Measurements from ENCODE around the gene TAGLN3.

Gene TAGLN3

DNA sequence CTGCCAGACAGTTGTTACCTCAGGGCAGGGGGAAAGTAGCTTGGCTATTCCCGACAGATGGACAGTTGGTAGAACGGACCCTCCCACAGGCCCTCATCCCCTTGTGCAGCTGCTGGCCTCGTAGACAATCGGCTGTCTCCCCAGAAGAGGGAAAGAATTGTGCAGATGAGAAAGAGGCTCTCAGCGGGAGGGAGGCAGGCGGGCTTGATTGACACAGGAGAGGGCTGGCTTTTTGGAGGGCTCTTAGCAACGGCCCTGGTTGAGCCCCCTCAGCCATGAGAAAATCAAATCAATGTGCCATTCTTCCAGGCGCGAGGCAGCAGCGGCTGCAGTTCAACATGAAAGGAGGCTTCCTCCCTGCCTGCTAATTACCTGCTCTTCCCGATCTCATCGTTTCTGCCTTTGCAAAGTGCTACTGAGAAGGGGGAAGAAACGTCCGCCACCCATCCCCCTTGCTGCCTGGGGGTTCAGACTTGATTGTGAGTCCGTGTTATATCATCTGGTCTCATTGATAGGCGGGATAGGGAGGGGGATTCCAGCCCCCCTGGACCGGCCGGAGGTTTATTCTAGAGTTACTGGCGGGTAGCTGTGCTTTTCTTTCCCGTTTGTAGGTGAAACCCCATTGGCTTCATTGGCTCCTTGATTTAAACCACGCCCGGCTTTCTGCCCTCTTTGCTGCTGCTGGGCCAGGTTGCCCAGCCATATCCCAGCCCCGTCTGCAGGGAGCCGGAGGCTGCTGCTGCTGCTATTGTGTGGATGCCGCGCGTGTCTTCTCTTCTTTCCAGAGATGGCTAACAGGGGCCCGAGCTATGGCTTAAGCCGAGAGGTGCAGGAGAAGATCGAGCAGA, at the start of gene TAGLN3:
Gene TAGLN3 (plus strand): TSS at position 287 of the 848 bp plus-strand sequence. CDS start 501 bp downstream, at position 788.
- DNase-seq: no peak

DNA sequence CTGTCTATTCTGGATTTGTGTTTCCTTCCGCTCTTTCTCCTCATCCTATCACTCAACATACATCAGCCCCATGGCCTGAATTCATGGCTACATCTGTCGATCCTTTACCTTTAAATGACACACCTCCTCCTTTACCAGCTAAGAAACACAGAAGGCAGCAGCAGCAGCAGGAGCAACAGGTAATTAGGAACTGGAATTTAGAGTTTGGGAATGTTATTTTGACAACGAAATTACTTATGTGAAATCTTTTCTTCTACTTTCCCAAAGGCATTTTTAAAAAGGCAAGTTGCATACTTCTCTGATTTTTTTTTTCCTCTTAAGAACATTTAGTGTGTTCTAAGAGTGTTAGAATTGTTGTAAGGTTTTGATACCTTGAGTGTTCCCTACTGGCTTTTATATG, 49.0 kb upstream of the TAGLN3 start:
- no peak for DNase-seq

DNA sequence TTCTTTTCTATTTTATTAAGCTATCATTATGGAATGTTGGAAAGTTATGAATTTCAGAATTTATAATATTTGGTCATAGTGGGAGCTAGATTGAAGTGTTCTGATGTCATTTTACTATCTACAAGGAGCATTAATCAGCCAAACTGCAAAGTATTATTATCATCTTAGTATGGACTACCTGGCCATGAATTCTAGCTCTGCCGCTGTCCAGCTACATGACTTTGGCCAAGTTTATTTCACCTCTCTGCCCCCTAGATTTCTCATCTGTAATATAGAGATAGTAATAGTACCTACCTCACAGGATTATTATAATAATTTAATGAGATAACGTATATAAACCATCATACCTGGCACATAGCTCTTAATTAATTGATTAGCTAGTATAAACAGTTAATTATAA, 47.7 kb upstream of the TAGLN3 start:
- DNase-seq: no peak

DNA sequence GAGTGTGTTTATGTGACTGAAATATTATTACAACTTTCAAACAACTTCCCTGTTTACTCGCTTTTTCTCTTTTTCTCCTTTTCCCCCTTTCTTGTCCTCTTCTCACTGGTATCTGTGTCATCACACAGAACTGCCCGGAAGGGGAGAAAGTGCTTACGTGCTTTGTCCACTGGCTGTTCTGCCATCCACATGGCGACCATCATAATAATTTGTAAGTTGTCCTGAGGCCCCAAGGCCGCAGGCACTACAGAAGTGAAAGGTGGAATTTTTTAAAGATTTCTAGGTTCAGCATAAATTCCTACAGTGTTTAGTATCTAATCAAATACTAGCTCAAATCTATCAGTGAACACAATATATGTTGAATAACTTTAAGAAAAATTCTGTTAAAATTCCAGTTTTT, 46.6 kb upstream of the TAGLN3 start:
- DNase-seq: no peak

DNA sequence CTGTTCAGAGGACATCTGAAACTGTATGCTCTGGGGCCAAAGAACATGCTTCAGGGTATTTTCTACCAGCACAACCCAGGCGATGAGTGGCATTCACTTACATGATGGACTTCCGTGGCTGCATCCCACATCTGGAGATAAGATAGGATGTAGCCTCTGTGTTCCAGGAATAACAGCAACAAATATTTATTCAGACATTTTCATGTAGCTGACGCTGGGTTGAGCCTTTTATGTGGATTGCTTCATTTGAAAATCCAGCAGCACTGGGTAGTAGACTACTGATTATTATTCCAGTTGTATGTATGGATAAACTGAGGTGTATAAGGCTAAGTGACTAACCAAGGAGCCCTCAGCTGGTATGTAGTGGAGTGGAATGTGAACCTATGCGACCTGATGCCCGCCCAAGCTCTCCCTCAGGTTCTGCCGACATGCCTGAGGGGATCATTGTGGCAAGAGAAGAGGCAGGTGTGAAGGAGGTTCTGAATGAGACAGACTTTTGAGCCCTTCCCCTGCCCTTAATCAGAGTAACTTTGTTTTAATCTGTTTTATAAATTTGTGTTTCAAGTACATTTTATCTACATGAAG, 45.8 kb upstream of the TAGLN3 start:
- DNase-seq: no peak

DNA sequence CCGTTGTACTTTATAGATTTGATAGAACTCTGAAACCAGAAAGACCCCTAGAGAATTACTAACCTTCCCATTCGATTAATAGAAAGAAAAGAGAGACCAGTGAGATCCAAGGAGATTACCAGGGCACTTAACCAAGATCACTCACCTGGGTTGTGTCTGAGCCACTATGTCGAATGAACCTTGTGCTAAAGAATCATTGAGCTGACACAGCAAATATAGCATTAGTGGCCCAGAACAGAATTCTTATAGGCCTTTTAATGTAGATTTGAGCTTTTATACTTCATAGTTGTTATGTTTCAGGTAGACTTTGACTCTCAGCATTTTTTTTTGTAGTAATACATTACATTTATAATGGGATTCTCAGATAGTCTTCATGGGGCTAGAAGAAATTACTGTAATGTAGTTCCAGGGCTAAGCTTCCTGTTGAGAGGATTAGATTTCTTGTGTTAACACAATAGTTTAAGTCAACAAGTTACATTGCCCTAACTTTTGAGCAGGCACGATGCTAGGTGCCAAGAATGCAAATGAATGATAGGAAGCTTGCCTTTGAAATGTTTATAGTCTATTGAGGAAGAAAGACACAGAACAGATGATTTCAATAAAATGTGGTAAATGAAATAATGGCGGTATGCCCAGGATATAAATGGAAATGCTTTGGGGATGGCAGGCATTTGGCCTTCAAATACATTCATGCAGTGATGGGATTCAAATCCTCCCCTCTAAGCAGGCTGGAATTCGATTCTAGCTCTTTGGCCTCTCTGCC, 44.3 kb upstream of the TAGLN3 start:
- no peak for DNase-seq

DNA sequence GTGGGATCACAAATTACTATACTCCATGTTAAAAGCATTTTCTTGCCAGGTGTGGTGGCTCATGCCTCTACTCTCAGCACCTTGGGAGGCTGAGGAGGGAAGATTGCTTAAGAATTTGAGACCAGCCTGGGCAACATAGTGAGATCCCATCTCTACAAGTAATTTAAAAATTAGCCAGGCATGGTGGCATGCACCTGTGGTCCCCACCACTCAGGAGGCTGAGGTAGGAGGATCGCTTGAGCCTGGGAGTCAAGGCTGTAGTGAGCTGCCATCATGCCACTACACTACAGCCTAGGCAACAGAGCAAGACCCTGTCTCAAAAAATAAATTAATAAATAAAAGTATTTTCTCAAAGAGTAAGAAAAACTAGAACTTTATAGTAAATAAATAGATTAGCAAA, 42.8 kb upstream of the TAGLN3 start:
- no peak for DNase-seq

DNA sequence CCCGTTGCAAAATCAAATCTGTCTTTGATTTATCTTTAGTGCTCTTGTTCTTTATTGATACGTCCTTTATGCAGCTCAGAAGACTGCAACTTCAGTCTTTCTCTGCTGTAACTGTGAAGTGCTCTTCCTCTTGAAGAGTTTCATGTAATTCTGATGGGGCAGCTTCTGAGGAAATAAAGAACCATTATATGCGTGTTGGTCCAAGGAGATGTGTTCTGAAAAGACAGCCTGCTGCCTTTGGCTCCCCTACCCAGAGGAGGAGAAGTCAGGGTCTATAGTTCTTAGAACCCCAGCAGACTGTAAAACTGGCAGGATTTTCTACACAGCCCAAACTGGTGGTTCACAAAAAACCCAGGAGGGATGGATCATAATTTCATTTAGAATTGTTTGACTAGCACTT, 42.3 kb upstream of the TAGLN3 start:
- no peak for DNase-seq

DNA sequence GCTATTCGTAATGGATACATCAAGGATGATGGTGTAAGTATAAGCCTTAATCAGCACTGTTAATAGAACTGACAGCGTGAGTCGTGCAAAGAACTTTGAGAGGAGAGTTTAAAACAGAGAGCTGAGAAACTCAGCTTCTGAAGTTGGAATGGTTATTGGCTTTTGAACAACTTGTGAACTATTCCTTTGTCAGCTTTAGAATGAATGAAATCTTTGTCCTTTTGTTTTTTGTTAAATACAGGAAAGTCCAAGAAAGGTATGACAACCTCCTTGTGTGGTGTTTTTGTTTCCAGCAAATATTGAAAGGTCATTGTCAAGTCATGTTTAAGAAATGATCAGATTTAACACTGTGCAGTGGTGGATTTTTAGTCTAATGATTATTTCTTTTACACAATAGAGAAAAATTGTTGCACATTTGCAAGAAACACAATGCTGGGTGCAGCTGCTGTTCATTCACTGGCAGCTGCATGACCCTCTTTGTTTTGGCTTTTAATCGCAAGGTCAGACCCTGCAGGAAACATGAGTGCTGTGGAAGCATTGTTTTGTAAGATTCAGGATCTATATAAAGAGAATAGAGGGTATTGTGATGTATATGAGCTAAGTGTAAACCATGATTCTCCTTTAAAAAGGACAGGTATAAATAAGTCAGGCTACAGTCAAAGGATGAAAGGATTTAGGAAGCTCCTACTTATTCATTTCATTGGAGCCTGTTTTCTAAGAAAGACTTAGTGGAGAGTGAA, 41.6 kb upstream of the TAGLN3 start:
- DNase-seq: no peak

DNA sequence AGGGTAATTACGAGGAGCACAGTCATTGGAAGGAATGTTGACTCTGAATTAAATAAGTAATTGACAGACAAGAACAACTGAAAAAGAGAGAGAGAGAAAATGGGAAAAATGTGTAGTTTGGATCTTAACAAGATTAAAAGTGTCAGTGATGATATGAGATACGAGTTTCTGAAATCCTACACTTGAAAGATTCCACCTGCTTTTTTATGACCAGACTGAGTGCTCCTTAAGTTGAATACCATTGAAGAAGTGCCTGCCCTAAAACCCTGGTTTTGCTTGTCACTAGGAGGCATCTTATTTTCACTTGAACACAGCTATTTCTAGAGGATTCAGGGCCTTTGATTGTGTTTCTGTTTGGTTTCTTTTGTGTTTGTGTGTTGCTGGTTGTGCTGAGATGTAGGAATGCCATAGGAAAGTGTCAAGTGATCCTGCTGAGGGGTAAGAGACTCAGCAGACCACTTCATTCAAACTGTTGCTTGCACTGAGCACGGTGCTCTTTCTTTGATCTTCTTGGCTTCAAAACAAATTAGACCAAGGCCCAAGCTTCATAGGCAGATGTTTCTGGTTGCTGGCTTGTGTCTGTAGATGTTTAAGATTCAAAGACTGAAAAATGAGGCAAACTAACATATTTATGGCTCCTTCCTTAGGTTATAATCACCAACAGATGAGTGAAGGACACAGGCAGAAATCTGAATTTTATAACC, 37.1 kb upstream of the TAGLN3 start:
- DNase-seq: no peak

DNA sequence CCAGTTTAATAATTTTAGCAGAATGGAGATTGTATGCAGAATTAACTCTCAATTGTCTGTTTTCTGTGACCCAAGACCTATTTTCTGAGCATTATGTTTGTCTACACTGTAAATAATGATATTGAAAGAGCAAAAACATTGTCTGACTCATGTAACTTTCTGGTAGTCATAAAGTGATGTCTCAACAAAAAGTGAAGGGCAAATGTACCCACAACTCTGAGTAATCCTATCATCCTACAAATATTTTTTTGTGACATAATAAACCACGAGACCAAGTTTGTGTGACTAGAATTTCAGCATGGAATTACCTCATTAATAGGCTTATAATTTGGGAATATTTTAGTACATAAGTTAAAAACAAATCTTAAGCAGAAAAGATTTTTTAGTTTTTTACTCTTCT, 35.3 kb upstream of the TAGLN3 start:
- DNase-seq: peak; percentile 93

DNA sequence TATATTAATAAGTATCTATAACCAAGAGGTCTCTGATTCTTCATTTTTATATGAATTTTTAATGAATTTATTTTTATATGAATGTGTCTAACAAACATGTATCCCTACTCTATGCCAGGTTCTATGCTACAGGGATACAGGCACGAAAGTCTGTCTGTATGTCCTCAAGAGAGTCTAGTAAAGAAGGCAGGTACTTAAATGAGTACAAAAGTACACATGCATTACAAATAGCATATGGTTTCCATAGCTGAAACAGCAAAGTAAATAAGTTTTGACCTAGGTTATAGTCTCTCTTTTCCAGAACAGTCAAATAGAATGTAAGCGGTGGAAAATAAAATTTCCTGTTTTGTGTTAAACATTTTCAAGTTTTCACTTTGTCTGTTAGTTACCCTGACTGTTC, 33.2 kb upstream of the TAGLN3 start:
- DNase-seq: no peak

DNA sequence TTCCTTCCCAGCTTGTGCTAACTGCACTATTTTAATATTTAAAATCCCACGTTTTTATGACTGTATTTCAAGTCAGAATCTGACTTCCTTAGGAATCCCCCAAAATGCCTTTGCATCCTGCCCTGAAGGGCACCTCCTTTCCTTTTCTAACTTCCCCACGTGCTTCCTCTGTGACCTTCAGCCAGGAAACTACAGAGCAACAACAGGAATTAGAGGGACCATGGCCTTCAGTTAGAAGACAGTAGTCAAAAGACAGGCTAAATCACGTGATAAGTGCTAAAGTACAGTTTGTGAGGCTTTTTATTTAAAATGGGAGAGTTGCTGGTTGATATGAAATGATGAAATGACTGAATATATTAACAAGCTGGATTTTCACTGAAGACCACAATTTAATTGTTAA, 31.7 kb upstream of the TAGLN3 start:
- no peak for DNase-seq

DNA sequence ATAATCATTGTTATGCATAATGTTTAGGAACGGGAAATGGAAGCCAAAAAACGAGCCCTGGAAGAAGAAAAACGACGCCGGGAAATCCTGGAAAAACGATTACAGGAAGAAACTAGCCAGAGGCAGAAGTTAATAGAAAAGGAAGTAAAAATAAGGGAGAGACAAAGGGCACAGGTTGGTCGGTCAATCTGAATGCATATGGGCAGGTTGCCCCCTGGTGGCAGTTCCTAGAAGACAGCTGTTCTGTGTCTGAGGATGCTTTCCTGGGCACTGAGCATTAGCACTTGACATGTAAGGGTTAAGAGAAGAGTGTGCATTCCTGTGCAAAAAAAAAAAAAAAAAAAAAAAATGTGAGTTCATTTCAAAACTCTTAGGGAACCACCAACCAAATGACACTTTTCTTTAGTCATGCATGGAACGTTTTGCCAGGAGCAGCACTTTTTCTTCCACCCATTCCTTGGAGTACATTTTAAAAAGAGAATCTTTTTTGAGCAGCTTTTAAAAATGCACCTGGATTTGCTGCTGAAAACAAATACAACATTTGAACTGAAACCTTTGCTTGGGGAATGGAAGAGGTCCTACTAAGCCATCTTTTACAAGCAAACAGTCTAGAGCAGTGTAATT, 31.0 kb upstream of the TAGLN3 start:
- DNase-seq: peak; percentile 77

DNA sequence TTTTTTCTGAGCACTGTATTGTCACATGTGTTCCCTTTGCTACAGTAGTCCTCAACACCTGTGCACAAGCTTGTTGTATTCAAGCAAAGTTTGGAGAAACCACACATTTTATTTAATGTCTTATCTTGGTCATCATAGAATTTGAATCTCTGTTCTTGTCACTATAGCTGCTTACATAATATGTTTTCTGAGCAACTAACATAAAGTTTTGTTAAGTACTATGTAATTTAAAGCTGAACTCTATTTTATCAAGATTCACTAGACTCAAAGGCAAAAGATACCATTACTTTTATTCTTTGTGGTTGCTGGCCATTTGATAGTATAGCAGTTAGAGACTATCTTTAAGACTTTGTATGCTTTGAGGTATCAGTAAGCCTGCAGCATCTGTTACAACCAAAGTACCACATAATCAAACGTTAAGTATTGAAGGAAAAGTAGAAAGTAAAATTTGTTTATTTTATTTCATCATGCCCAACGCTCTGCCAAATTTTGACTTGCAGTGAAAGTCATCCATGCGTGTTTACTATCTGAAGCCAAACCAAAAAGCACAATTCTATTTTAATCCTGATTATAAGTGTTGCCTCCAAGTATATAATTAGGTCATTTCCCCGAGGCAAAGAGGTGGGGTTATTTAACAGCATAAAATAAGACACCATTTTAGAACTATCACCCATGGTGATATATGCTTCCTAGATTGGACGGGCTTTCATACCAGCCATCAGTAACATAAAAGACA, 30.2 kb upstream of the TAGLN3 start:
- no peak for DNase-seq

DNA sequence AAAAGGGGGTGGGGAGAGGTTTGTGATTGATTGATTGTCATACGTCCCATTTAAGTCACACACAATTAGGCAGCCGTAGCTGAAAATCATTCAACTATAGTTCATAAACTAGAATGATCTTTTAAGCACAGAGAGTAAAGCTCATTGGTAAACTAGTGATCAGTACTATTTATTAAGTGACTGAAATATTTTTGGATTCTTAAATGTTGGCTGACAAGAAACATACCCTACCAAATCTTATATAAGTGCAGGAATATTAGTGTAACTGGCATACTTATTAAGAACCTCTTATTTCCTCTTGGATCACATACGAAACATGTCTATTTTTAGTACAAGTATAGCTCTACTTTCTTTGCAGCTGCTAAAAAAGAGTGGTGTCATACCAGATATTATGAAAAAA, 28.3 kb upstream of the TAGLN3 start:
- DNase-seq: no peak

DNA sequence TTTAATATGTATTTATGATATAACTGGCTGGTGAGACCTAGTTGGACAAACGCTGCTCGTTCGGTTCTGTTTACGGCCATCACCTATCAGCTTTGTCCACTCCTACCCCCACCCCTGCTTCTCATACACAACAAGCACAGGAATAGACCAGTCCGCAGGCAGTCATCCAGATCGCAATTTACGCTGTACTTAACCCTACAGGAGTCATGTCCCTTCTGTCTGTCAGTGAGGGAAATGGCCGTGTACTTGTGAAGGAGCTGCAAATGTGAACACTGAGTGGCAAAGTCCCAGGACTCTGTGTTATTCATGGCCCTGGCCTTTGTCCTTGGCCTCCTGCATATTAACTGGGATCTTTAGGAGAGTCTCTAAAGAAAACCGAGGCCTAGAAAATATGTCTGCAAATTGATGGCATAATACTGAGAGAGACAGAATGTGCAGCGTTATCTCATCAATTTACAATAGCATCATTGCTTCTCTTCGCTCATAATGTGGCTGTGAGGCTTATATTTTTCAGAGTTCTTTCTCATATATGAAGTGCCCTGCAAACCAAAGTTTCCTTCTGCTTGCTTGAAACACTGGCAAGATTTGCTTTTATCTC, 27.1 kb upstream of the TAGLN3 start:
- no peak for DNase-seq

DNA sequence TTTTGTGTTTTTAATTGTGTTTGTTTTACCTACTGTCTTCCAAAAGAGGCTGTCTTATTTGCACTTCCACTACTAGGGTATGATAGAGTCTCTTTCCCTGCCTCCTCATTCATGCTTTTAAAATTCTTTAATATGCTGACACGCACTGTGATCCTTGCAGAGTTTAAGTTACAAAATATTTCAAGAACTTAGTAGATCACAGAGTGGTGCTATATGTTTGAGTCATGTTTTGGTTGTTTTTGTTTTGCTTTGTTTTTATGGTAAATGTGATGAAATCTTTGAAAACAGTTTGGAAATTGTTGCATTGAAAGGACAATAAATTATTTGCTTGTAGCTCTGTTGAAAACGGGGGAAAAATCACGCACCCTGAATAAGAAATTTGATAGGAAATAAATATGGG, 25.8 kb upstream of the TAGLN3 start:
- no peak for DNase-seq

DNA sequence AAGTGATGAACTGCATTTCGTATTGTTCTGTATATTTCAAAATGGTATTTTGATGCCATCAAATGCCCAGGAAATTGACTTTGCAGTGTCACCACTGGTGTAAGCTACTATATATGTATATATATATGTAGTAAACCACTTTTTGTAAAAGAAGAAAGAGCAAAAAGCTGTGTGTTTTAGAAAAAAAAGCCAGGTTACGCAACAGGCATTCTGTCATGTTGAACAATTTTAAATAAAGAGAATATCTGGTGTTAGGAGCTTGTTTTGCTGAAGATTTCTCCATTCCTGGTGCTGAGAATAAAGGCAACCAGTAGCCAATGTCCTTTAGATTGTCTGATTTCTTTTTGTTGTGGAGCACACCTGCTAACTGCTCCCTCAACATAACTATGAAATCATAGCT, 23.6 kb upstream of the TAGLN3 start:
- no peak for DNase-seq

DNA sequence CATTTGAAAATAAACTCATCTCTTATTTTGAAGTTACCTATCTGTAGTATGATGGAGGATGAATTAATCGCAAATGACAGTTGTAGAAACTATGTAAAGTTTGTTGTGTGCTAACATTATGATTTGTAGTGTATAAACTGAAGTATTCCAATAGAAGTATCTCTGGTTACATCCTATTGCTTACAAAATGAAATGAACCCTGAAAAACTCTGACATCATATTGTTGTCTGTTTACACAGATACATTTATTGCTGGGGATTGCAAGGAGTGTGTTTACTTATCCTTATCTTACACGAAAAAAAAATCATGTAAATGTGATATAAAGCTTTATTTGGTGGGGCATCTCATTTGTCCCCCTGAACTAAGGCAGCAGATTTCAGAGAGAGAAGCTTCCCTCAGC, 22.5 kb upstream of the TAGLN3 start:
- no peak for DNase-seq
